Prostate gland (tissue), 2 donors: Measurements from ENCODE around the gene HCK.

ENCODE experiments used
- CTCF ChIP-seq, 4 experiments: fragments of 200-600 bp in 2 of 4; fragments of 450-650 bp in 2 of 4; sonication (generic) in 2 of 4; IDR thresholded peaks; 1 replicate in 3 of 4; 2 replicates in 1 of 4; pipeline ENCODE4 v1.5.1; 2016 to 2019; ENCODE audit warnings: antibody characterized with exemption in 4 of 4, mild to moderate bottlenecking in 2 of 4, moderate library complexity in 2 of 4
- POLR2AphosphoS5 ChIP-seq: sonication (generic); formaldehyde crosslinking; IDR thresholded peaks from one replicate; pipeline ENCODE4 v1.6.1; 2017; ENCODE audit warnings: antibody characterized with exemption

GRCh38 chr20:32034581-32035425 lies 17.2 kb upstream of the HCK start:
- TF ChIP-seq CTCF (IDR thresholded peaks at IDR 0.05): no peak
- TF ChIP-seq POLR2AphosphoS5: no peak
